AG04449 (cell line): ENCODE data around the gene CRLF1.

ENCODE experiments used
- CTCF ChIA-PET: fragments of 350-600 bp; formaldehyde crosslinking; extraction: SDS; loops from one replicate; lab custom pipeline; 2021; ENCODE audit warnings: antibody characterized with exemption; lab: Yijun Ruan, JAX
- POLR2A ChIA-PET: fragments of 400-600, 350-600 bp; formaldehyde crosslinking; extraction: SDS; loops from one replicate; lab custom pipeline; 2020; ENCODE audit warnings: antibody characterized with exemption, inconsistent platforms; lab: Yijun Ruan, JAX
- DNase-seq: peaks from one replicate; pipeline ENCODE4 v3.0.0-alpha.2; 2010; ENCODE audit warnings: low read depth, low spot score
- H3K4me3 ChIP-seq: 2 replicates; pipeline ENCODE4 v1.5.1; 2011; ENCODE audit warnings: low read depth, mild to moderate bottlenecking, control low read depth, low read length
- TF ChIP-seq, protein P1 (sequence below): IDR thresholded peaks from one replicate; pipeline ENCODE4 v1.5.1; 2011; ENCODE audit warnings: mild to moderate bottlenecking, moderate library complexity, low read length, control low read depth, inconsistent platforms; ENCODE audit not compliant: insufficient read depth; ENCODE audit errors: missing control alignments

Gene CRLF1

GRCh38 chr19:18617562-18617961, 11.0 kb upstream of the CRLF1 start:
- no peak for DNase-seq
- TF ChIP-seq, protein P1, sequence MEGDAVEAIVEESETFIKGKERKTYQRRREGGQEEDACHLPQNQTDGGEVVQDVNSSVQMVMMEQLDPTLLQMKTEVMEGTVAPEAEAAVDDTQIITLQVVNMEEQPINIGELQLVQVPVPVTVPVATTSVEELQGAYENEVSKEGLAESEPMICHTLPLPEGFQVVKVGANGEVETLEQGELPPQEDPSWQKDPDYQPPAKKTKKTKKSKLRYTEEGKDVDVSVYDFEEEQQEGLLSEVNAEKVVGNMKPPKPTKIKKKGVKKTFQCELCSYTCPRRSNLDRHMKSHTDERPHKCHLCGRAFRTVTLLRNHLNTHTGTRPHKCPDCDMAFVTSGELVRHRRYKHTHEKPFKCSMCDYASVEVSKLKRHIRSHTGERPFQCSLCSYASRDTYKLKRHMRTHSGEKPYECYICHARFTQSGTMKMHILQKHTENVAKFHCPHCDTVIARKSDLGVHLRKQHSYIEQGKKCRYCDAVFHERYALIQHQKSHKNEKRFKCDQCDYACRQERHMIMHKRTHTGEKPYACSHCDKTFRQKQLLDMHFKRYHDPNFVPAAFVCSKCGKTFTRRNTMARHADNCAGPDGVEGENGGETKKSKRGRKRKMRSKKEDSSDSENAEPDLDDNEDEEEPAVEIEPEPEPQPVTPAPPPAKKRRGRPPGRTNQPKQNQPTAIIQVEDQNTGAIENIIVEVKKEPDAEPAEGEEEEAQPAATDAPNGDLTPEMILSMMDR = no peak
- ChIA-PET POLR2A (no interaction called here), CTCF (no interaction called here)
- no peak overlapping the region for H3K4me3 ChIP-seq

DNA sequence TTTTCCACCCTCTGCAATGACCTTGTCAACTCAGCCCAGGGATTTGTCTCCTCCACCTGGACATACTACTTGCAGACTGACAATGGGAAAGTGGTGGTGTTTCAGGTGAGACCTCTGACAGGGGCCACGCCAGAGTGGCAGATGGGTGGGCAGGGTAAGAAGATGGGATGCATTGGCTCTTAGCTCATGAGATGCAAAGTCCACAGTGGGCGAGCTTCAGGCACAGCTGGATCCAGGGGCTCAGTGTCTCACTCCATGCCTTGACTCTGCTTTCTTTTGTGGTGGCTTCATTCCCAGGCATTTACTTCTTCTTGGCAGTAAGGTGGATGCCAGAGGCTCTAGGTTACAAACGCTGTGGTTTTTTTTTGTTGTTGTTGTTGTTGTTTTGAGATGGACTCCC, 9.4 kb upstream of the CRLF1 start:
- ChIA-PET CTCF (interaction anchor here (1.0 to 1.8 kb wide), 2 partner anchors 12 to 231 kb away, joined by 3 to 4 read pairs; no protein-coding TSS in a partner anchor), POLR2A (no interaction called here)
- TF ChIP-seq, protein P1 = no peak
- no peak for DNase-seq
- no peak overlapping the region for H3K4me3 ChIP-seq

- H3K4me3 ChIP-seq = no peak overlapping the region
- CTCF ChIA-PET = interaction anchor here (0.9 to 3.5 kb wide), 2 partner anchors 19 to 234 kb away, joined by 3 to 16 read pairs; no protein-coding TSS in a partner anchor
- TF ChIP-seq, protein P1 = no peak
- DNase-seq = no peak
- POLR2A ChIA-PET = interaction anchor here (0.5 kb wide), 1 partner anchor 174 kb away, joined by 3 read pairs; no protein-coding TSS in a partner anchor
These were observed 7.1 kb upstream of the CRLF1 start for GRCh38 chr19:18613589-18614234.

- ChIA-PET POLR2A (interaction anchor here (0.5 kb wide), 1 partner anchor 175 kb away, joined by 3 read pairs; no protein-coding TSS in a partner anchor), CTCF (interaction anchor here (0.9 to 3.5 kb wide), 2 partner anchors 18 to 235 kb away, joined by 3 to 16 read pairs; no protein-coding TSS in a partner anchor)
- peak within 1 kb of the TSS; percentile 48 for H3K4me3 ChIP-seq
- TF ChIP-seq, protein P1 = no peak
- no peak for DNase-seq
These were observed 6.4 kb upstream of the CRLF1 start, which contains the start of gene TMEM59L for GRCh38 chr19:18612772-18613588. TSS of gene TMEM59L (plus strand) at chr19:18612870. CDS start at chr19:18612959, 89 bp downstream.

- TF ChIP-seq, protein P1 = no peak
- peak overlapping the region; percentile 48 for H3K4me3 ChIP-seq
- CTCF ChIA-PET = interaction anchor here (0.6 to 3.5 kb wide), 2 partner anchors 18 to 21 kb away, joined by 4 to 16 read pairs; no protein-coding TSS in a partner anchor
- DNase-seq = no peak
- POLR2A ChIA-PET = no interaction called here
These were observed 5.6 kb upstream of the CRLF1 start for GRCh38 chr19:18612051-18612771.
